22Rv1 (cell line): ENCODE data around the gene FAAP100.

Source experiments
- ZFX ChIP-seq: fragments of 450-650 bp; IDR thresholded peaks from 2 replicates; pipeline ENCODE4 v1.6.1; 2017; ENCODE audit warnings: antibody characterized with exemption, borderline replicate concordance
- TF ChIP-seq, protein P1 (sequence below): fragments of 450-650 bp; IDR thresholded peaks from 2 replicates; pipeline ENCODE4 v1.5.1; 2017; ENCODE audit warnings: mild to moderate bottlenecking

DNA sequence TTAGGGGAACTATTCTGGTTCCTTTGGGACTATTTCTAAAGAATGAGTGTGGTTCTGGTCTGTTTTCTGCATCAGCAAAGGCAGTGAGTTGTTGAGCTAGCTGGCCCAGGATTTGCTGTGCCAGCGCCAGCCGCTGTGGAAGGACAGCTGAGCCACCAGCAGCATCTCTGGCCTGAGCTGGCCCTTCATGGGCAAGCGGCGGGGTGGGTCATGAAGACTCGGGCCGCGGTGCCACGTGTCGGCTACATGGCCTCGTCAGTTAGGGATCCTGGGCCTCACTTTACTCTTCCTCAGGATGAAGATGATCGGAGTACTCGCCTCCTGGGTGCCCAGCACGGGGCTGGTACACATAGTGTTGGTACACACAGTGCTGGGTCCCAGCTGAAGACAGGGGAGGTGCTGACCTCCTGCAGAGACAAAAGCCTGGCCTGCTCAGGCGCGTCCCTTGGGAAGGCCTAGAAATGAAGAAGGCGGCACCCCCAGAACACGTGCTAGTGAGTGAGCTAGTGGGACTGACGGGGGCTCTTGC, 17.9 kb upstream of the FAAP100 start:
- TF ChIP-seq, protein P1, sequence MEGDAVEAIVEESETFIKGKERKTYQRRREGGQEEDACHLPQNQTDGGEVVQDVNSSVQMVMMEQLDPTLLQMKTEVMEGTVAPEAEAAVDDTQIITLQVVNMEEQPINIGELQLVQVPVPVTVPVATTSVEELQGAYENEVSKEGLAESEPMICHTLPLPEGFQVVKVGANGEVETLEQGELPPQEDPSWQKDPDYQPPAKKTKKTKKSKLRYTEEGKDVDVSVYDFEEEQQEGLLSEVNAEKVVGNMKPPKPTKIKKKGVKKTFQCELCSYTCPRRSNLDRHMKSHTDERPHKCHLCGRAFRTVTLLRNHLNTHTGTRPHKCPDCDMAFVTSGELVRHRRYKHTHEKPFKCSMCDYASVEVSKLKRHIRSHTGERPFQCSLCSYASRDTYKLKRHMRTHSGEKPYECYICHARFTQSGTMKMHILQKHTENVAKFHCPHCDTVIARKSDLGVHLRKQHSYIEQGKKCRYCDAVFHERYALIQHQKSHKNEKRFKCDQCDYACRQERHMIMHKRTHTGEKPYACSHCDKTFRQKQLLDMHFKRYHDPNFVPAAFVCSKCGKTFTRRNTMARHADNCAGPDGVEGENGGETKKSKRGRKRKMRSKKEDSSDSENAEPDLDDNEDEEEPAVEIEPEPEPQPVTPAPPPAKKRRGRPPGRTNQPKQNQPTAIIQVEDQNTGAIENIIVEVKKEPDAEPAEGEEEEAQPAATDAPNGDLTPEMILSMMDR: no peak
- TF ChIP-seq ZFX: no peak
